ENCODE results near the gene BICD2. TPM values are rescaled to one million over a fixed set of nuclear protein-coding genes. Genes with fewer than 3 reads are reported as not detected.

The BICD2 gene
- total and polyA plus RNA-seq, 10 of the 15 experiments (the other 5 are each of a cell fraction or from before 2014, with no cell fraction given) = 5.3 to 25.5 (median 14.4) TPM

DNA sequence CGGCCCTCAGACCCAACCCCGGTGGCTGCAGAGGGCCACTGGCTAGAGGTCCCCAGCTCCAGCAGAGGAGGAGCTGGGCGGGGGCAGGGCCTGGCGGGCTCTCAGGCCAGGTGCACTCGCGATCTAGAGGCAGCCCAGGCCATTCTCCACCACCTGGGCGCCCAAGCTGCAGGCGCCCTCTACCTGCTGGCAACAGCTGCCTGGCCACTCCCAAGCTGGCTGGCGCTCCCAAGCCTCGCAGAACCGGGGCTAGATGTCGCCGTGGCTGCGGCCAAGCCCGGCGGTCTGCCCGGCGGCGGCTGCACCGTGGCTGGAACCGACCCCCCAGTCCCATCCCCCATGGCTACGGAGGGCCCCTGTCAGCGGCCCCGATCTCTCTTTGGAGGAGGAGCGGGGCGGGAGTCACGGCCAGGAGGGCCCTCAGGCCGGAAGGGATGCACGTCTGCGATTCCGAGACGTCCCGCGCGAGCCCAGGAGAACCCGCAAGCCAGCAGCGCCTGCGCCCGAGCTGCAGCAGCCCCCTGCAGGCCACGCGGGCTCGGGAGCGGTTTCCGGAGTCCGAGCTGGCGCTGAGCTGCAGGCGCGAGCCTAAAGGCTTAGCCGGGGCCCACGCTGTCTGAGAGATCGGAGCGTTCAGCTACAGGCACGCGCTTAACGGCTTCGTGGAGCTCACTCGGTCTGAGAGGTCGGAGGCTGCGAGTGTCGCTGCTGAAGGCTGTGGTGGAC lies 44.3 kb upstream of the BICD2 start (continued):
- TF ChIP-seq SPI1 (IDR thresholded peaks at IDR 0.05; ENCODE audit: borderline replicate concordance, insufficient read depth, low read depth, low read length) = no peak
- peak in 1 of 2 experiments; percentile 23; a peak in 1 of 4 replicates for TF ChIP-seq IKZF2 (IDR thresholded peaks at IDR 0.05)
- TF ChIP-seq, protein P1, sequence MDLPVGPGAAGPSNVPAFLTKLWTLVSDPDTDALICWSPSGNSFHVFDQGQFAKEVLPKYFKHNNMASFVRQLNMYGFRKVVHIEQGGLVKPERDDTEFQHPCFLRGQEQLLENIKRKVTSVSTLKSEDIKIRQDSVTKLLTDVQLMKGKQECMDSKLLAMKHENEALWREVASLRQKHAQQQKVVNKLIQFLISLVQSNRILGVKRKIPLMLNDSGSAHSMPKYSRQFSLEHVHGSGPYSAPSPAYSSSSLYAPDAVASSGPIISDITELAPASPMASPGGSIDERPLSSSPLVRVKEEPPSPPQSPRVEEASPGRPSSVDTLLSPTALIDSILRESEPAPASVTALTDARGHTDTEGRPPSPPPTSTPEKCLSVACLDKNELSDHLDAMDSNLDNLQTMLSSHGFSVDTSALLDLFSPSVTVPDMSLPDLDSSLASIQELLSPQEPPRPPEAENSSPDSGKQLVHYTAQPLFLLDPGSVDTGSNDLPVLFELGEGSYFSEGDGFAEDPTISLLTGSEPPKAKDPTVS (IDR thresholded peaks at IDR 0.05; ENCODE audit: low read depth, low read length) = no peak
- TF ChIP-seq FOXK2 (IDR thresholded peaks at IDR 0.05) = no peak
- no peak for TF ChIP-seq KLF5 (IDR thresholded peaks at IDR 0.05; ENCODE audit: partially characterized antibody)
- TF ChIP-seq EED (IDR thresholded peaks at IDR 0.05; ENCODE audit: low read depth) = peak; percentile 34; the same call in 1 of the 2 replicates
- peak in 1 of 2 experiments; percentile 45; a peak in 2 of 4 replicates for TF ChIP-seq BHLHE40 (IDR thresholded peaks at IDR 0.05; ENCODE audit: borderline replicate concordance in 1 of 2, low read depth in 2 of 2, low read length in 1 of 2)
- no peak for TF ChIP-seq MEF2B (IDR thresholded peaks at IDR 0.05; ENCODE audit: partially characterized antibody, poor library complexity, severe bottlenecking)
